Adipose tissue (tissue), 3 donors: Measurements from ENCODE around the gene FCGR2B. TPM values are rescaled to one million over a fixed set of nuclear protein-coding genes. Genes with fewer than 3 reads are reported as not detected.
"Not testable (repeated sequence)": the region's sequence is repeated elsewhere in the genome, so short reads cannot be mapped to it uniquely, and the experiment has no call there.

Experiments
- H3K27ac ChIP-seq: one replicate; pipeline ENCODE4 v1.5.1; 2013; ENCODE audit warnings: low read depth, low read length
- WGBS, 3 donors: extraction: QIAGEN DNeasy Blood & Tissue Kit; methylation state at CpG; one replicate each; pipeline ENCODE4 v1.1.7; 2013; 5-methylcytosine and 5-hydroxymethylcytosine counted together
- polyA plus RNA-seq, 3 donors: library from polyadenylated mRNA; stranded (reverse); fragments of 200-250 nt; gene quantifications; one replicate each; pipeline ENCODE4 v1.2.3, GENCODE V29; 2013
- donor health status: healthy with polysubstance abuse.
- donor health status: Bipolar disorder and iron deficiency.
- donor health status: healthy.

FCGR2B gene
- polyA plus RNA-seq, 3 donors: 2.6 to 14.5 (median 12.8) TPM

DNA sequence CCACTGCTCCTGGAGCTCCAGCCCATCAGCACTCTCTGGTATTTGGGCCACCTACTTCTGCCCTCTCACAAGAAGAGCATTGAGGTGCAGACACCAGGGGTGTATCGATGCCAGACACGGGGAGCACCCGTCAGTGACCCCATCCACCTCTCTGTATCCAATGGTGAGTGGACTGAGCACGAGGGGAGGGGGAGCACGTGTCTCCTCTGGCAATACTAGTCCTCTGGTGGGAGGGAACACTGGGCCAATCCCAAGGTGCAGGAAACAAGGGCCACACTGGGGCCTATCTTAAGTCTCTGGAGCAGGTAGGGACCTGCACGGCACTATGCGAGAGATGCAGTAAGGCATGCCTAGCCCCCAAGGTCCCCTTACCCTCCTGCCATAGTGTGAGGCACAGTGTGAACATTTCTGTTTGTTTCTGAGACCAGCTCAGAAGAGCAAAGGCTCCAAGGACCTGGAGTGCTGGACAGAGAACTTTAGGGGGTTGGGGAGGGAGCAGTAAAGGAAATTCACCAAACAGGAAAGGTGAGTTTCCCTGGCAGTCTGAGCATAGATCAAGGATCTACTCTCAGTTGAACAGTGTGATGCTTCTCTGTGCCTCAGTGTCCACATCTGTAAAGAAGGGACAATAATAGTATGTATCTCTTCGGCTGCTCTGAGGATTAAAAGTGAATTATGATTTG lies 60.7 kb downstream of the FCGR2B start:
- WGBS, 3 donors: 76 to 92% (median 90%) methylated on average over 8 of the region's 8 CpGs
- H3K27ac ChIP-seq: no peak overlapping the region

- 48 to 50% (median 48%) methylated on average over 21 to 22 of the region's 22 CpGs for WGBS, 3 donors
- not testable (repeated sequence) for H3K27ac ChIP-seq
These were observed 62.4 kb downstream of the FCGR2B start for GRCh38 chr1:161725258-161725907.

DNA sequence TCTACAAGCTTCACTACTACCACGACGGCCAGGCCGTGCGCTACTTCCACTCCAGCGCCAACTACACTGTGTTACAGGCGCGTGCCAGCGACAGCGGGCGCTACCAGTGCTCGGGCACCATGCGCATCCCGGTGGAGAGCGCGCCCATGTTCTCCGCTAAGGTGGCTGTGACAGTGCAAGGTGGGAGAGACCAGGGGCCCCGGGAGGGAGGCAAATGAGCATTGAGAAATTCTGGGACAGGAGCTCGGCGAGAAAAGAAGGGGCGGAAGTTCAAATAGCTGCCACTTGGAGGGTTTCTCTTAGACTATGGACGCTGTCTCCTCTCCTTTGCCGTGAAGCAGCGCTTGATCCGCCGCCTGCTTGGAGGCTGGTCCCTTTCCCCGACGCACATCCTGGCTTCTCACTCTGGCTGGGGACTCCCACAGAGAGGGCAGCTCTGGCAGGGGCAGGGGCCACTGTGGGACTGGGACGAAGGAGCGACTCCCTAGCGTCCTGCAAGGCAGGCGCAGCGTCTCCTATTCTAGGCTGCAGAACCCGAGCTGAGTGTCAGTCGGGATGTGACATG lies 63.0 kb downstream of the FCGR2B start:
- no peak overlapping the region for H3K27ac ChIP-seq
- WGBS, 3 donors: 0 to 1% (median 1%) methylated on average over 34 of the region's 34 CpGs

GRCh38 chr1:161726473-161727255 lies 63.7 kb downstream of the FCGR2B start:
- 0 to 1% (median 1%) methylated on average over 42 to 83 of the region's 83 CpGs for WGBS, 3 donors
- H3K27ac ChIP-seq: no peak overlapping the region

DNA sequence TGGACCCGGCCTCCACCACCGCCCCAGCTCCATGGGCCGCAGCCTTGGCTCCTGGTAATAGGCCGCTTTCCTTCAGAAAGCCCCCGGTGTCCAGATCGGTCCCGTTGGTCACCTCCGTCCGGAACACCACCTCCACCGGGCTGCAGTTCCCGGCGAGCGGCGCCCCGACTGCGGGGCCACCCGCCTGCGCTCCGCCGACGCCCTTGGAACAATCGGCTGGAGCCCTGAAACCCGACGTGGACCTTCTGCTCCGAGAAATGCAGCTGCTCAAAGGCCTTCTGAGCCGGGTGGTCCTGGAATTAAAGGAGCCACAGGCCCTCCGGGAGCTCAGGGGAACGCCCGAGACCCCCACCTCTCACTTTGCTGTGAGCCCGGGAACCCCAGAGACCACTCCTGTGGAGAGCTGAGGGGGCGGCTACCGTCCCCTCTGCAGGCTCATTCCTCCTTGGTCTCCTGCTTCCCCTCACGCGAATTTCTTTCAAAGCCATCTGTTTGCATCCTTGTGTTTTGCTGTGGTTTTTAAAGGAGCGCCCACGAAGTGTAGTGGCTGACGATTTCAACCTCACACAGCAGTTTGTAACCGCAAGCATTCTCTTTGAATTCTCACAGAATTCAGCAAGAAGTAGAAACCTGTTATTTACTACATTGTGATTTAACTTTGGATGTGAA lies 64.4 kb downstream of the FCGR2B start:
- WGBS, 3 donors: 2 to 4% (median 2%) methylated on average over 38 of the region's 38 CpGs
- no peak overlapping the region for H3K27ac ChIP-seq

Other genes with a start within 250 kb of the FCGR2B start
- gene FCGR2A, start 157.7 kb upstream of the FCGR2B start, polyA plus RNA-seq: 10 to 100 TPM in 2 of 3 donors, 1 to 10 TPM in 1; 5.6 to 47.9 (median 45.3) TPM
- gene HSPA6, start 138.6 kb upstream of the FCGR2B start, polyA plus RNA-seq: 10 to 100 TPM in 1 of 3 donors, 1 to 10 TPM in 1, under 1 TPM in 1; 0.76 to 49.1 (median 4.4) TPM
- 10 to 100 TPM in 2 of 3 donors, 1 to 10 TPM in 1; 6.2 to 40.6 (median 32.5) TPM for gene FCGR3A, start 113.3 kb upstream of the FCGR2B start, polyA plus RNA-seq
- gene FCGR3B, start 32.0 kb upstream of the FCGR2B start, polyA plus RNA-seq: 10 to 100 TPM in 2 of 3 donors, under 1 TPM in 1; 0.36 to 28.2 (median 18.3) TPM
- gene FCRLA, start 44.1 kb downstream of the FCGR2B start, polyA plus RNA-seq: under 1 TPM in 2 of 3 donors, not detected in 1; 0.21 to 0.28 TPM
- gene FCRLB, start 58.4 kb downstream of the FCGR2B start, polyA plus RNA-seq: under 1 TPM; 0.37 to 0.68 (median 0.45) TPM
- gene DUSP12, start 86.6 kb downstream of the FCGR2B start, polyA plus RNA-seq: 10 to 100 TPM; 15.0 to 26.2 (median 21.4) TPM
- gene ATF6, start 103.2 kb downstream of the FCGR2B start, polyA plus RNA-seq: 10 to 100 TPM in 1 of 3 donors, 1 to 10 TPM in 2; 4.4 to 14.9 (median 9.6) TPM